Fibroblast of skin of back (primary cell): ENCODE results near the gene VPS52.
"Not testable (repeated sequence)": the region's sequence is repeated elsewhere in the genome, so short reads cannot be mapped to it uniquely, and the experiment has no call there.

Experiments used
- DNase-seq: peaks from one replicate; pipeline ENCODE4 v3.0.0-alpha.2; 2013

The VPS52 gene

GRCh38 chr6:33279971-33280511 is 8.4 kb upstream of the VPS52 start:
- DNase-seq = peak; percentile 57

- DNase-seq = no peak
Measured at GRCh38 chr6:33279257-33279695, 7.6 kb upstream of the VPS52 start.

- no peak for DNase-seq
Measured at GRCh38 chr6:33278810-33279209, 7.1 kb upstream of the VPS52 start.

DNA sequence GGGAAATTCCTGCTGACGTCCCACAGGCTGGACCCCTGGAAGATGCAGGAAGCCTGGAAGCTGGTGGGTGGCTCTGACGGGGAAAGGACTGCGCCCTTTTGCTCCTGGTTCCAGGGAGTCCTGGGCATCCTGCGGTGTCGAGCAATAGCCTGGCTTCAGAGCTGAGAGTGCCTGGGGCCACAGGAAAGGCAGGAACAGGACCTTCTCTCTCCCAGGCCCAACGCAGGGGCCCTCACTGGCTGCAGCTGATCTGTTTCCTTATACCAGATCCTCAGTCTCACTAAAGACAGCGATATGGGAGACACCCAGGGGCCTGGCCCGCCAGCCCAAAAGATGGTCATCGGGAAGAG is 6.7 kb upstream of the VPS52 start:
- no peak for DNase-seq

GRCh38 chr6:33277663-33278391 is 6.2 kb upstream of the VPS52 start:
- no peak for DNase-seq

GRCh38 chr6:33276864-33277662 is 5.4 kb upstream of the VPS52 start, which contains the start of gene B3GALT4:
Gene B3GALT4 (plus strand): TSS chr6:33277123. CDS start chr6:33277420, 297 bp downstream.
- DNase-seq = peak; percentile 69

GRCh38 chr6:33276581-33276863 is 4.8 kb upstream of the VPS52 start:
- no peak for DNase-seq

GRCh38 chr6:33275795-33276580 is 4.3 kb upstream of the VPS52 start:
- not testable (repeated sequence) for DNase-seq

GRCh38 chr6:33273924-33274902 is 2.5 kb upstream of the VPS52 start:
- no peak for DNase-seq

DNA sequence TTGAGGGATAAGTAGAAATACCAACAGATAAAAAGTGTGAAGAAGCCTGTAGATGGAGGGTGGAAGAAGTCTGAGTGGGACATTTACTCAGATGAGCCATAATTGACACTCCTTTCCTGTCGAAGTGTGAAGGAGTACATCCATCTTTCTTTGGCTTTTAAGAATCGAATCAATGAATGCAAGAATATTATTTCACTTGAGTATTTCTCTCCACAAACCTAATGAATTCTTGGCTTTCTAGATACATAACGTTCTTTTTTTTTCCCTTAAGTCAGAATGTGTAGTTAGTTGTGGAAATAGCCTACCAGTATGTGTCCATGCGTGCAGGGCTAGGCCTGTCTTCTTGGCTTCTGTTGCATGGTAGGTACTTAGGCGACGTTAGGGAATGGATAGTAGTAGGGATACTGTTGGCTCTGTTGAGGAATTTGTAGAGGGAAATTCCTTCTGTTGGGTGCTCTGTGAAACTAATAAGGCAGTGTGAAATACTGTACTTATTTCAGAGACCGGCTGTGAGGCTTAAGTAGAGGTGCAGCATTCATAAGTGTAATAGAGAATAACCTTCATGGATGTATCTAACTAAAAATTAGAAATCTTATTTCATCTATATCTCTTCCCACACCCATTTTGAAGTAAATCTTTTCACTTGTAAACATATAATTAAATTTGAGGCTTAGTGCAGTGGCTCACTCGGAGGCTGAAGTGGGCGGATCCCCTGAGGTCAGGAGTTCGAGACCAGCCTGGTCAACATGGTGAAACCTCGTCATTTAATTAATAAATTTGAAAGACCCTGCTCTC is 1.6 kb upstream of the VPS52 start:
- DNase-seq = no peak

GRCh38 chr6:33272275-33273128 is 826 bp upstream of the VPS52 start:
- no peak for DNase-seq

GRCh38 chr6:33271117-33271467 is 584 bp downstream of the VPS52 start:
- peak; percentile 27 for DNase-seq

GRCh38 chr6:33264015-33264414 is 7.7 kb downstream of the VPS52 start:
- no peak for DNase-seq

GRCh38 chr6:33262490-33262889 is 9.2 kb downstream of the VPS52 start:
- not testable (repeated sequence) for DNase-seq

- DNase-seq = no peak
Measured at GRCh38 chr6:33259032-33259431, 12.6 kb downstream of the VPS52 start.

DNA sequence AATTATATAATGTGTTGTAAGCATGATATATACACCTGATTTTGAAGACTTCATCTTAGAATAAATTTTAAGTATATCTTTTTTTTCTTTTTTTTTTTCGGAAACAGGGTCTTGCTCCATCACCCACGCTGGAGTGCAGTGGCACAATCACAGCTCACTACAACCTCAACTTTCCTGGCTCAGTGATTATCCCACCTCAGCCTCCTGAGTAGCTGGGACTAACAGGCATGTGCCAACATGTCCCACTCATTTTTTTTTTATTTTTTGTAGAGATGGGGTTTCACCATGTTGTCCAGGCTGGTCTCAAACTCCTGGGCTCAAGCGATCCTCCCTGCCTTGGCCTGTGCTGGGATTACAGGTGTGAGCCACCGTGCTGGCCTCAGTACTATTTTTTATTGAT is 17.1 kb downstream of the VPS52 start:
- no peak for DNase-seq

- DNase-seq = peak; percentile 69
Measured at GRCh38 chr6:33252759-33253158, 18.9 kb downstream of the VPS52 start.

DNA sequence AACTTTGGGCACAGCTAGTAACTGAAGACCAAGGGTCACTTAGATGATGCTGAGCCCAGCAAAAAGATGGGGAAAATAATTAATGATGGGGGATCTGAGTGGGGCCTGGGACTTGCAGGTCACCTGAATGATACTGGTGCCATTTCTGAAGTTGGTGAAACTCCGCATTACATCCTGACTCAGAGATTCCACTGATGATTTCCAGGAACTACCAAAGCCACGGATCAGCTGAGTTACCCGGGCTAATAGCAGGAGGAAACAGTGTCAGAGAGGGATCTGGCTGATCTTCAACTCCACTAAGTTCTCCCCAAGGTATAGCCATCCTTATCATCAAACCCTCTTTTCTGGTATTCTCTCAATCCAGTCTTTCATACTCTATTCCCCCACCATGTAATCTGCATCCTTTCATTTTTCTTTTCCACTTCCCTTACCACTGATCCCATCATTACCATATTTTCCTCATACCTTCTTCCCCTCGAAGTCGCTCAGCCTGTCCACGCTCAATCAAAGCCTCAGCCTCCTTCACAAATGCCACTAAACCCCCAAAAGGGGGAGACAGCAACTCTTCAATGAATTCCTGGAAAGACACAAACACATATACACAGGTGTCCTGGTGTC is 20.2 kb downstream of the VPS52 start:
- peak; percentile 25 for DNase-seq

GRCh38 chr6:33250731-33251130 is 20.9 kb downstream of the VPS52 start:
- no peak for DNase-seq
